CD14-positive monocyte (primary cell): ENCODE results near the gene FHIT. TPM values are rescaled to one million over a fixed set of nuclear protein-coding genes. Genes with fewer than 3 reads are reported as not detected.

ENCODE experiments used
- DNase-seq, 3 donors: peaks; one replicate each; pipeline ENCODE4 v3.0.0-alpha.2; 2011 to 2022
- H2AFZ ChIP-seq: 2 replicates; pipeline ENCODE4 v1.6.0; 2012; ENCODE audit warnings: mild to moderate bottlenecking, low read depth, low read length, inconsistent platforms; ENCODE audit not compliant: insufficient read depth, poor library complexity, severe bottlenecking
- H3K27ac ChIP-seq, 2 donors: 1 replicate in 1 of 2; 2 replicates in 1 of 2; pipeline ENCODE4 v1.5.1; 2012 to 2013; ENCODE audit warnings: low read length in 2 of 2, control low read depth in 1 of 2, inconsistent platforms in 1 of 2, low read depth in 1 of 2, mild to moderate bottlenecking in 1 of 2
- H3K27me3 ChIP-seq, 2 donors: one replicate each; pipeline versions ENCODE4 v1.6.0 to v1.6.1; 2011 to 2013; ENCODE audit warnings: low read length in 2 of 2; ENCODE audit not compliant: control insufficient read depth in 2 of 2, insufficient read depth in 2 of 2
- H3K36me3 ChIP-seq, 2 donors: replicated peaks in 1 of 2; 1 replicate in 1 of 2; 2 replicates in 1 of 2; pipeline versions ENCODE4 v1.5.1 to v1.6.1; 2012 to 2013; ENCODE audit warnings: low read length in 2 of 2, control low read depth in 1 of 2, inconsistent platforms in 1 of 2, mild to moderate bottlenecking in 1 of 2; ENCODE audit not compliant: insufficient read depth in 2 of 2, control insufficient read depth in 1 of 2
- H3K4me1 ChIP-seq, 2 donors: 1 replicate in 1 of 2; 2 replicates in 1 of 2; pipeline versions ENCODE4 v1.5.1 to v1.6.1; 2012 to 2013; ENCODE audit warnings: low read length in 2 of 2, control low read depth in 1 of 2, inconsistent platforms in 1 of 2, mild to moderate bottlenecking in 1 of 2, moderate library complexity in 1 of 2; ENCODE audit not compliant: insufficient read depth in 2 of 2, control insufficient read depth in 1 of 2
- H3K4me2 ChIP-seq: replicated peaks from 2 replicates; pipeline ENCODE3; 2012; ENCODE audit warnings: low read length, moderate library complexity, mild to moderate bottlenecking; ENCODE audit not compliant: poor library complexity, severe bottlenecking; ENCODE audit errors: extremely low read depth
- H3K4me3 ChIP-seq, 3 experiments: fragments of 200-600 bp in 1 of 3; sonication (generic) in 1 of 3; replicated peaks in 1 of 3; 1 replicate in 2 of 3; 2 replicates in 1 of 3; pipeline ENCODE4 v1.5.1; 2011 to 2013; ENCODE audit warnings: low read length in 3 of 3, mild to moderate bottlenecking in 3 of 3, control low read depth in 2 of 3, low read depth in 2 of 3, inconsistent platforms in 1 of 3, moderate library complexity in 1 of 3
- H3K79me2 ChIP-seq: 2 replicates; pipeline ENCODE4 v1.6.0; 2012; ENCODE audit warnings: mild to moderate bottlenecking, control low read depth, inconsistent platforms, low read length, moderate library complexity; ENCODE audit not compliant: insufficient read depth
- H3K9ac ChIP-seq: 2 replicates; pipeline ENCODE4 v1.6.0; 2017; ENCODE audit warnings: low read length, mild to moderate bottlenecking; ENCODE audit not compliant: insufficient read depth, poor library complexity, severe bottlenecking
- H3K9me3 ChIP-seq, 2 donors: replicated peaks in 1 of 2; 1 replicate in 1 of 2; 2 replicates in 1 of 2; pipeline versions ENCODE4 v1.5.1 to v1.6.1; 2012 to 2013; ENCODE audit warnings: low read length in 2 of 2, control low read depth in 1 of 2; ENCODE audit not compliant: control insufficient read depth in 1 of 2, insufficient read depth in 1 of 2
- H4K20me1 ChIP-seq: 2 replicates; pipeline ENCODE4 v1.6.0; 2012; ENCODE audit warnings: mild to moderate bottlenecking, low read length, control low read depth, moderate library complexity; ENCODE audit not compliant: insufficient read depth
- H3K27ac Mint-ChIP-seq, 7 donors: one replicate each; pipeline ENCODE4 v1.8.0; 2020; ENCODE audit warnings: mild to moderate bottlenecking in 7 of 7, mixed read lengths in 7 of 7, moderate library complexity in 6 of 7, inconsistent platforms in 2 of 7
- H3K27me3 Mint-ChIP-seq, 3 donors: one replicate each; pipeline ENCODE4 v1.8.0; 2021 to 2022; ENCODE audit warnings: low read depth in 3 of 3, mild to moderate bottlenecking in 3 of 3, mixed read lengths in 3 of 3, moderate library complexity in 3 of 3, inconsistent platforms in 1 of 3
- H3K36me3 Mint-ChIP-seq, 2 donors: one replicate each; pipeline ENCODE4 v1.8.0; 2020; ENCODE audit warnings: mixed read lengths in 2 of 2, inconsistent platforms in 1 of 2, mild to moderate bottlenecking in 1 of 2
- H3K4me1 Mint-ChIP-seq: one replicate; pipeline ENCODE4 v1.8.0; 2020; ENCODE audit warnings: mild to moderate bottlenecking, mixed read lengths
- H3K4me3 Mint-ChIP-seq, 2 donors: one replicate each; pipeline ENCODE4 v1.8.0; 2020; ENCODE audit warnings: mild to moderate bottlenecking in 2 of 2, mixed read lengths in 2 of 2, moderate library complexity in 1 of 2
- H3K9me3 Mint-ChIP-seq, 7 donors: one replicate each; pipeline ENCODE4 v1.8.0; 2020 to 2022; ENCODE audit warnings: mixed read lengths in 7 of 7, mild to moderate bottlenecking in 6 of 7, moderate library complexity in 6 of 7, inconsistent platforms in 2 of 7
- CTCF ChIP-seq: fragments of 200-600 bp; IDR thresholded peaks from one replicate; pipeline ENCODE4 v1.8.0; 2022; ENCODE audit warnings: antibody characterized with exemption, mild to moderate bottlenecking
- WGBS: methylation state at CpG from one replicate; pipeline ENCODE4 v1.1.5; 2013; ENCODE audit warnings: missing lambda C conversion rate; ENCODE audit not compliant: insufficient coverage; 5-methylcytosine and 5-hydroxymethylcytosine counted together
- intact Hi-C, 2 donors: fragments of 100-400 bp; cut with micrococcal nuclease; formaldehyde crosslinking; loops; one replicate each; pipeline versions ENCODE4 v1.15.0 to v1.15.1; 2023
- polyA plus RNA-seq, 3 donors: library from polyadenylated mRNA; depleted of rRNA in 1 of 3; unstranded in 2 of 3; stranded (reverse) in 1 of 3; fragments of 300-500 nt in 2 of 3; fragments of >200 nt in 1 of 3; fragmentation: Illumina TruSeq in 2 of 3; gene quantifications; 1 replicate in 2 of 3; 2 replicates in 1 of 3; pipeline ENCODE4 v1.2.3, GENCODE V29; 2012 to 2021

The FHIT gene
- polyA plus RNA-seq, 3 donors = 1.7 to 3.4 (median 3.2) TPM

- H4K20me1 ChIP-seq = no peaks in the 10 kb centered on the region
- no peak overlapping the region for H3K4me3 Mint-ChIP-seq
- no peak for DNase-seq
- H3K4me1 ChIP-seq = no peaks in the 10 kb centered on the region
- H3K36me3 Mint-ChIP-seq = peaks cover 0 to 2% of the 10 kb centered on the region in 2 donors
- no peak for TF ChIP-seq CTCF
- H3K79me2 ChIP-seq = no peaks in the 10 kb centered on the region
- no peak overlapping the region for H3K27ac ChIP-seq
- no peak overlapping the region for H3K9ac ChIP-seq
- no peak overlapping the region for H3K4me2 ChIP-seq
- no CpG with 5 or more reads among the region's 2 CpGs for WGBS
- no peak overlapping the region for H2AFZ ChIP-seq
- H3K27me3 Mint-ChIP-seq = no peaks in the 10 kb centered on the region
- H3K36me3 ChIP-seq = no peaks in the 10 kb centered on the region
- H3K9me3 Mint-ChIP-seq = peaks cover 0 to 3% (median 2%) of the 10 kb centered on the region in 7 donors
- H3K4me3 ChIP-seq = no peak overlapping the region
- H3K4me1 Mint-ChIP-seq = no peaks in the 10 kb centered on the region
- H3K27me3 ChIP-seq = no peaks in the 10 kb centered on the region
- intact Hi-C loops = no loop called here
- H3K27ac Mint-ChIP-seq = no peak overlapping the region
- H3K9me3 ChIP-seq = no peaks in the 10 kb centered on the region
These were observed 27.8 kb downstream of the FHIT start for GRCh38 chr3:61223451-61223850.

- DNase-seq = no peak
- intact Hi-C loops = no loop called here
- peaks cover 2 to 3% of the 10 kb centered on the region in 2 donors for H3K36me3 Mint-ChIP-seq
- Histone ChIP-seq H2AFZ (no peak overlapping the region), H3K4me1 (no peaks in the 10 kb centered on the region), H3K9me3 (peaks cover 0 to under 1% of the 10 kb centered on the region in 2 donors), H3K27ac (no peak overlapping the region), H3K79me2 (no peaks in the 10 kb centered on the region), H3K4me2 (no peak overlapping the region), H3K9ac (no peak overlapping the region), H3K36me3 (no peaks in the 10 kb centered on the region), H3K4me3 (no peak overlapping the region), H3K27me3 (no peaks in the 10 kb centered on the region), H4K20me1 (no peaks in the 10 kb centered on the region)
- TF ChIP-seq CTCF = no peak
- WGBS = 97% methylated on average over 6 of the region's 7 CpGs
- no peak overlapping the region for H3K27ac Mint-ChIP-seq
- peaks cover under 1 to 3% (median 2%) of the 10 kb centered on the region in 7 donors for H3K9me3 Mint-ChIP-seq
- no peaks in the 10 kb centered on the region for H3K4me1 Mint-ChIP-seq
- H3K27me3 Mint-ChIP-seq = no peaks in the 10 kb centered on the region
- no peak overlapping the region for H3K4me3 Mint-ChIP-seq
These were observed 28.8 kb downstream of the FHIT start for GRCh38 chr3:61222467-61222866.
